Posterior vena cava (tissue), 2 donors: ENCODE results near the gene LIPT2. TPM values are rescaled to one million over a fixed set of nuclear protein-coding genes. Genes with fewer than 3 reads are reported as not detected.

Source experiments
- DNase-seq: peaks from one replicate; pipeline ENCODE4 v3.0.0-alpha.2; 2020; ENCODE audit warnings: low spot score
- intact Hi-C, 2 donors: fragments of 100-400 bp; cut with DNase I; formaldehyde crosslinking; loops; one replicate each; pipeline versions ENCODE4 v1.14.1 to v1.14.2; 2022 to 2023
- total RNA-seq, 2 donors: library from RNA; stranded (reverse); fragmentation: NEBNext Ultra II Directional; extraction: Animal tissue kit (Norgen Biotek cat#: 25700); gene quantifications; one replicate each; pipeline ENCODE4 v1.2.1, GENCODE V29; 2021
- donor health status: DM: yes; HTN: yes; CAD: no.
- donor health status: DM: yes; HTN: yes; CAD: no.

LIPT2 gene
- total RNA-seq, 2 donors from 2014 or later = 1.2 to 1.4 TPM

DNA sequence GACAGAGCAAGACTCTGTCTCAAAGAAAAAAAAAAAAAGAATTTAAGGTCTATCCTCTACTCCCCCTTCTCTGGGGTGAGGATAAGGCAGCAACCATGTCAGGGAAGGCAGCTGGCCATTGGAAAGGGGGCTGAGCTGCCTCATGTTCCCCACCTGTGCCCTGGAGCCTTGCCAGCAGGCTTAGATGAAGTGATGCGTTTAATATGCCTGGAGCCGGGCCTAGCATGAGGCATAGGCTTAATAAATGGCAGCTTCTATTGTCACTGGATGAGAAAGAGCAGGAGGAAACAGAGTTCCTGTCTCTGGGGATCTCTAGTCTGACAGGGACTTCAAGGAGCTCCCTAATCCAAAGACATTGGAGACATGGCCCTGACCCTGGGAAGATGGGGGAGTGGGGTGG lies 23.0 kb downstream of the LIPT2 start:
- no peak for DNase-seq

DNA sequence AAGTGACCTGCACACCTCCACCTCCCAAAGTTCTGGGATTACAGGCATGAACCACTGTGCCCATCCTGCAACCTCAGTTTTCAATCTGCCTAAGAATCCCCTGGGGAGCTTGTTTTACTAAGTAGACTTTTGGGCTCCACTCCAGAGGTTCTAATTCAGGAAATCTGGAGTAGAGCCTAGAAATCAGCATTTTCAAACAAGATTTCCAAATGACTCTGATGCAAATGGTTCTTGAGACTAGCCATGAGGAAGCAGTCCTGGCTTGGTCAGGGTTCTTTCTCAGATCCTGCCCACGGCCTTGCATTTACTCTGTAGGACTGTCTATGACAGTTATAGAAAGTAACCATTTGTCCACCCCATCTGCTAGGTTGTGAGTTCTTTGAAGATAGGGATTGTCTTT lies 24.6 kb downstream of the LIPT2 start:
- intact Hi-C loops = loop anchor here in 1 of 2 donors (10.0 kb wide), 1 partner anchor 256 kb away; no protein-coding TSS in a partner anchor
- no peak for DNase-seq

More for the DNA sequence above, 23.0 kb downstream of the LIPT2 start:
- intact Hi-C loops = no loop called here

DNA sequence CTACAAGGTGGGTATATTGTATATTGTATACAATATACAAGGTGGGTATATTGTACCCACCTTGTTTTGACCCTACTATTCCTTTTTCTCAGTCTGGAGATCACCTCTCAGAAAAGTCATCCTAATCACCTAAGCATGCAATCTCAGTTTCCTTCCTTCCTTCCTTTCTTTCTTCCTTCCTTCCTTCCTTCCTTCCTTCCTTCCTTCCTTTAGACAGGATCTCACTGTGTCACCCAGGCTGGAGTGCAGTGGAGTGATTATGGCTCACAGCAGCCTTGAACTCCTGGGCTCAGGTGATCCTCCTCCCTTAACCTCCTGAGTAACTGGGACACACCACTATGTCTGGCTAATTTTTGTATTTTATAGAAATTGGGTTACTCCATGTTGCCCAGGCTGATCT lies 25.0 kb downstream of the LIPT2 start:
- no peak for DNase-seq
- intact Hi-C loops = loop anchor here in 1 of 2 donors (10.0 kb wide), 1 partner anchor 256 kb away; no protein-coding TSS in a partner anchor

DNA sequence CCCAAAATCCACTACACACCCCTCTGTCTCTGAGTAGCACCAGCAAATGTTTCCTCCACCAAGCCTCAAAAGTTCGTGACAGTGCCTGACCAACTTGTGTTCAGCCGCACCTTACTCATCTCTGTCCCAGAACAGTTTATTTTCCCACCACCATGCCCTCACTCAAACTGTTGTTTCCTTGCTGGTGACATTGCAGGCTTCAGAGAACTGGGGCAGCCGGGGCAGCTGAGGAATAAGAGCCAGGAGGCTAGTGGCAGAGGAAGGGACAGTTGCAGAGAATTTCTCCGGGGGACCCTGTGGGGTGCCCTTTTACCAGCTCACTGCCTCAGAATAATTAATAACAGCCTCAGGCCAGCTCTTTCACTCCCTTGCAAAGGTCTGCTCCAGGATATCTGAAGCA lies 25.5 kb downstream of the LIPT2 start:
- intact Hi-C loops = loop anchor here in 1 of 2 donors (10.0 kb wide), 1 partner anchor 257 kb away; no protein-coding TSS in a partner anchor
- no peak for DNase-seq

DNA sequence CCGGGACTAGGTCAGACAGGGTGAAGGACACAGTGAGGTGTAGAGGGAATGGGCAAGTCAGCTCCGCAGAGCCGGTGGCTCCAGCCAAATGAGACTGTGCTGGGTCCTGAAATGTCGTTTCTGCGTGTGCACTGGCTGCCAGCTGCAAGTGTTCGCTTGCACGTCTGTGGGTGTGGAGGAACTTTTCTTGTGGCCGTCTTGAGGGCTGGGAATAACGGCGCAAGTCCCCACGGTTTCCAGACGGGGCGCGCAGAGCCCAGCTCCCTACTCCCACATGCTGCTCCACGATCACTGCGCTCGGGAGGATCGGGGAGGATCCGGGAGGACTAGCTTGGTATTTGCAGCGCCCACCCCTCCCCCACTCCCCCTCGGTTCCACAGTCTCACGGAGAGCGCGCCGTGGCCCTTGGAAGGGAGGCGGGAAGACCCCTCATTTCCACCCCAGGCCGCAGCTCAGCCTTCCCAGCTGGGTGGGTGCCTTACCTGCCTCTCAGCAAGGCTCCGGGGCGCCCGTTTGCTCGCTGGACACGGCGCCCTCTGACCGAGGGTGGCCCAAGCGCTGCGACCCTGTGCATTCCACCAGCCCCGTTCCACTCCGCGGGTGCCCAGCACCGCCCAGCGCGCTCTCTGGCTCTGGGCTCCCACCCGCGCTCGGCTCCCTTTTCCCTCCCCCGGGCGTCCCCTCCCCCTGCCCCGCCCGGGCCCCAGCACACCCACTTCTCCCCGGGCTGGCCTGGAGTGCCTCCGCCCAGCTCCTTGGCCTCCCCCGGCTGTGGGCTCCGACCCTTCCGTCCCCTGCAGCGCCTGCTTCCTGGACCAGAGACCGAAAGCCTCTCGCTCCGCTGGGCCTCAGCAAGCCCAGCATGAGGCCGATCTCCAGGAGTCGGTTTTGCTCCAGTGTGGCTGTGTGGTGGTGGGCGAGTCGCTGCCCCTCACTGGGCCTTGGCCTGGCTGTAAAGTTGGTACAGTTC lies 26.3 kb downstream of the LIPT2 start, which contains the start of gene KCNE3:
KCNE3 (minus strand) TSS at position 634 of the 970 bp plus-strand sequence. CDS start 9,986 bp downstream, outside the sequence.
- intact Hi-C loops = loop anchor here in 1 of 2 donors (10.0 kb wide), 1 partner anchor 258 kb away; no protein-coding TSS in a partner anchor
- DNase-seq = peak; percentile 84

DNA sequence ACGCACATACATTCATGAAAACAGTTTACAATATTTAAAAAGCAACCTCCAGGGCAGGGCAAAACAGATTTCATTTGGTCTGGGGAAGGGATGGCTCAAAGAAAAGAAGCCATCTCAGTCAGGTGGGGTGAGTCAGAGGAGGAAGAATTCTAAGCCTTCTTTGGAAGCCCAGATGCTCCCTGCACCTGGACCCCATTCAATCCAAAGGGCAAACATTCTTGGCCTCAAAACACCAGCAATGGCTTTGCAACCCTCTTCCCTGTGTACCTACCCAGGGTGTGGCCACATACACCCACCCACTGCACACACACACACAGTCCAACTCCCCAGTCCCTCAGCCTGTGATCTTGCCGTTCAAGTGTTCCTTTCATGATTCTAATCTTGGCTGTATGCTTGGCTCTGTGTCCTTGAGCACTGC lies 28.2 kb downstream of the LIPT2 start:
- no peak for DNase-seq
- intact Hi-C loops = loop anchor here in 1 of 2 donors (10.0 kb wide), 1 partner anchor 260 kb away; no protein-coding TSS in a partner anchor

DNA sequence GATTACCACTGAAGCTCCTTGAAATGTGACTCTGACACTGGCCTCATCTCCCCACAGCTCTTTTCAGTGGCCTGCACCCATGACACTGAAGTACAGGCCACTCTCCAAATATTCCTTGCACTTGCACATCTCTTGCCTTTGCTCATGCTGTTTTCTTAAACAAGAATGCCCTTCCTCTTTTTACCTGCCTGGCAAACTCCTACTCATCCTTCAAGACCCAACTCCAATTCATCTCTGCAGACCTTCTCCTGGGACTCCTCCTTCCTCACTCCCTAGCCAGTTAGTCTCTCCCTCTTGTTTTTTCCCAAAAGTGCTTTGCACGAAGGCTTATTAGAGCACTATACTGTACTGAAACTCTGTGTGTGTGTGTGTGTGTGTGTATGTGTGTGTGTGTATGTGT lies 28.8 kb downstream of the LIPT2 start:
- intact Hi-C loops = loop anchor here in 1 of 2 donors (10.0 kb wide), 1 partner anchor 260 kb away; no protein-coding TSS in a partner anchor
- no peak for DNase-seq

DNA sequence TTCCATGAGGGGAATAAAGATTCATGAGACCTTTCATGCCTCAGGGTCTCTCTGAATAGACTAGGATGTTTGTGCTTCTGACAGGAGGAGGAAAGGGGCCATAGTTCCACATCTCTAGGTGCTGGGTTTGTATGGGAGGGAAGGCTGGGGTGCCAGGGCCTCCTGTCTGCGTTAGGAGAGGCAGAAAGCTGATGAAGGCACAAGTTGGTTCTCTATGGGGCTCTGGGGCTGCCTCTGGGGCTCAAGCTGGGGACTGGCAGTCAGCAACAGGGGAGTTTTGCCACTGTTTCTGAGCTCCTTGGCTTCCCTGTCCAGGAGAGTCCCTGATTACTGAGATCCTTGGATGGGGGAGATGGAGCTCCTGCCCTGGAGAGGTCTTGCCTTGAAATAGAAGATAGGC lies 30.3 kb downstream of the LIPT2 start:
- DNase-seq = no peak
- intact Hi-C loops = loop anchor here in 1 of 2 donors (10.0 kb wide), 1 partner anchor 262 kb away; no protein-coding TSS in a partner anchor

DNA sequence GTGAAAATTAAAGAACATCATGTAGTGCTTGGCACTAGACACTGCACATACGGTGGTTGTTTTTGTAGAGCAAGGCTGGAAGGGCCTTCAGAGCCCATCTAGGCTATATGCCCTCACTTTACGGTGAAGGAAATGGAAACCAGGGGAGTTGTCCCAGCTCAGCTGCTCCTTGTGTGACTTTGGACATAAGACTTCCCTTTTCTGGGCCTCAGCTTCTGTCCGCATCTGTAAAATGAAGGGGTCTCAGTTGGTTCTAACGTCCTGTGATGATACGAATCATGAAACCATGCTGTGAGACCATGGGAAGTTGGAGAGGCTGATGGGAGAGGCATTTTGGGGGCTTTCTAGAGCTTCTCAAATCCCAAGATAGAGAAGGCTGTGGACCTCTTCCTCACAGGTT lies 30.9 kb downstream of the LIPT2 start:
- no peak for DNase-seq
- intact Hi-C loops = loop anchor here in 1 of 2 donors (10.0 kb wide), 1 partner anchor 262 kb away; no protein-coding TSS in a partner anchor

DNA sequence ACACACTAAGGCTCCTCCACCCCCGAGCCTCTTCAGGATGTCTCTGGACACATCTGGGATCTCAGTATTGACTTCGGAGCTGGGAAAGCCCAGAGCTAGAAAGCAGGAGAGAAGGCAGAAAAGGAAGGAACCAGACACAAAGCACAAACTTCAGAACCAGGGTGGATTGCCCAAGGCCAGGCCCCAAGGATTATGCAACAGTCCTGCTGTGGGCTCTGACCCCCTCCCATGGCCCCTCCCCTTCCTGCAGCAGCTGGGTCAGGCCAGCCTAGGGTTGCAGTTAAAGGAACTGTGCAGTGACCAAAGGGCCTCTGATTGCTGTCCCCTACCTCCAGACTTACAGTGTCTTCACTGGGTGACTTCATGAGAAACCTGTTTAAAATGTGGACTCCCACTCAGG lies 31.5 kb downstream of the LIPT2 start:
- intact Hi-C loops = loop anchor here in 1 of 2 donors (10.0 kb wide), 1 partner anchor 263 kb away; no protein-coding TSS in a partner anchor
- peak; percentile 93 for DNase-seq

DNA sequence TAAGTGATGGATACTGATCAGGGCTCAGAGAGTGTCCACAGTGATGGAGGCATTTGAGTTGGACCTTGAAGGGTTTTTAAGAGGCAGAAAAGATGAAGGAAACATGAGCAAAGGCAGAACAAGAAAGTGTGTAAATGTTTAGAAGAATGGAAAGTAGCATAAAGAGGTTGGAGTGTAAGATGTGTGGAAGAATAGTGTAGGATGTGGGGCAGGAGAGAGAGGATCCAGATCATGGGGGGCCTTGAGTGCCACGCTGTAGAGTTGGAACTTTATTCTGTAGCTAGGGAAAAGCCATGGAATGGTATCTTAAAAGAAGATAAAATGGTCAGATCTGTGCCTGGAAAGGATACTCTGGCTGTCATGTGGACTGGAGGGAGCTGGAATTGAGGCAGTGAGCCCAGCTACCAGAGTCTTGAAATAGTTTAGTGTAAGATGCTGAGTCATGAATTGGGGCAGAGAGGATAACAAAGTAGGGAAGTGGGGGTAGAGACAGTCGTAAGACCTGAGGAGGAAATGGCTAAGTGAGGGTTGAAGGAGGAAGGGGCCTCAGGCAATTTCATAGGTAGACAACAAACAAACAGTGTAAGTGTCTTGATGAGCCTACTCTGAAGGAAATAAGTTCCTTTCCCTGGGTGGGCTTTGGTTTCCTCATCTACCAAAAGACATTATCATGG lies 32.9 kb downstream of the LIPT2 start:
- intact Hi-C loops = loop anchor here in 1 of 2 donors (10.0 kb wide), 1 partner anchor 264 kb away; no protein-coding TSS in a partner anchor
- no peak for DNase-seq

DNA sequence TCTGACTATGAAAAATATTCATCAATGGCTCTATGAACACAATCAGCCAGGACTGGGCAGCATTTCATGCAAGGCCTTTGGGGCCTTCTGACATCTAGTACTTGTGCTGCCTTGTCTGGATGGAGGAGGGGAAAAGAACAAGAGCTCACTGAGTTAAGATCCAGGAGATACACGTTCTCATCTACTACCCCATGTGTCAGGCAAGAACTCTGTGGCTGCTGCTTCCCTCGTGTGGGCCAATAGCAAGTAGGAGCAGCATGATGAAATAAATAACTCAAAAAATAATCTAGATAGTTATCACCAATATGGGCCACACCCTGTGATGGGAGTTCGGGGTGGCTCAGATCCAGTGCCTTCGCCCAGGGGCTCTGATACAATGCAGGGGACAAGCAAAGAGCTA lies 33.5 kb downstream of the LIPT2 start:
- intact Hi-C loops = loop anchor here in 1 of 2 donors (10.0 kb wide), 1 partner anchor 265 kb away; no protein-coding TSS in a partner anchor

DNA sequence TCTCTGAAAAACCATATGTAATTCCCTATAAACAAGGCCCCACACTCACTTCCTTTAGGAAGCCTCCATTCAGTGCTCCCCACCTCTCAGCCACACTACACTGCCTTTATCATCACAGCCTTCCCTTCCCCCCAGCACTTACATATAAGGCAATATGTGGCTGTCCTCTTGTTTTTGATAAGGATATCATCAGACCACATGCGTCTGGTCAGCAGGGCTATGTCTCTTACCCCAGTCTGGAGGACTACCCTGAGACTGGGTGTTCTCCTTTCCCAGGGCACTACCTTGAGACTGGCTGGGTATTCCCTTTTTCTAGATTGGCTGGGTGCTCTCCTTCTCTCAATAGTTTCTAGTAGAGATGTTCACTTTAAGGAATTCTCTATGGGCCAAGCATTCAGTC lies 33.9 kb downstream of the LIPT2 start:
- intact Hi-C loops = no loop called here
- DNase-seq = no peak

More for the DNA sequence above, 33.5 kb downstream of the LIPT2 start:
- no peak for DNase-seq

DNA sequence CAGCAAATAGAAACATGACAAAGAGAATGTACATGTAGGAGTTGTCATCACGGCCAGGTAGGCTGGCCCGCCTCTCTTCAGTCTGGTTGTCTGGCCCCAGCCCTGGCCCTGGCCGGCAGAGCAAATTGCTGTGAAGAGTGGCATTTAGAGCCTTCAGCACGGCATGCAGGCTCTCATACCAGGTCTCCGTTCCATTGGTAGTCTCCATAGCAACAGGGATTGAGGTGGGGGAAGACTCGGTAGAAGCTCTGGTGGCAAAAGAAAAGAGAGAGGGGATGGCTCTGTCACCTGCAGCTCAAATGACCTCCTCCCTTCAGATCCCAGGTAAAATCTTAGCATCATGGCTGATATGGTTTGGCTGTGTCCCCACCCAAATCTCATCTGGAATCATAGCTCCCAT lies 36.2 kb downstream of the LIPT2 start:
- no peak for DNase-seq
- intact Hi-C loops = no loop called here

DNA sequence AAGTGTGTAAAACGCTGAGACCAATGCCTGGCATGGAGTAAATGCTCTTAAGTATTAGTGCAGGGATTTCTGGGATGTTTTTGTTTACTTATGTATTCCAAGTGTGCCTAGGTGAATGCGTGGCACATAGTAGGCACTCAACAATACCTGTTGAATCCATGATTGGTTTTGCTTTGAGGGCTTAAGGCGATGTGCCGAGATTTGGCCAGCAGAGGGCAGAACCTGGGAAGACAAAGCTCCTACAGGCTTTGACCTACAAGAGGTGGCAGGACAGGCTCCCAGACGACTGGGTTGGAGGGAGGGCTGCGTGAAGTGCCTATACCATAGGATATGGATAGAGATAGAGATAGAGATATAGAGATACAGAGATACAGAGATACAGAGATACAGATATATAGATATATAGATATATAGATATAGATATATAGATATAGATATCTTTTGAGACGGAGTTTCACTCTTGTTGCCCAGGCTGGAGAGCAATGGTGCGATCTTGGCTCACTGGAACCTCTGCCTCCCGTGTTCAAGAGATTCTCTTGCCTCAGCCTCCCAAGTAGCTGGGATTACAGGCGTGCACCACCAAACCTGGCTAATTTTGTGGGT lies 40.0 kb downstream of the LIPT2 start:
- peak; percentile 89 for DNase-seq
- intact Hi-C loops = loop anchor here (2.0 to 5.0 kb wide), 3 partner anchors 75 to 289 kb away; no protein-coding TSS in a partner anchor

DNA sequence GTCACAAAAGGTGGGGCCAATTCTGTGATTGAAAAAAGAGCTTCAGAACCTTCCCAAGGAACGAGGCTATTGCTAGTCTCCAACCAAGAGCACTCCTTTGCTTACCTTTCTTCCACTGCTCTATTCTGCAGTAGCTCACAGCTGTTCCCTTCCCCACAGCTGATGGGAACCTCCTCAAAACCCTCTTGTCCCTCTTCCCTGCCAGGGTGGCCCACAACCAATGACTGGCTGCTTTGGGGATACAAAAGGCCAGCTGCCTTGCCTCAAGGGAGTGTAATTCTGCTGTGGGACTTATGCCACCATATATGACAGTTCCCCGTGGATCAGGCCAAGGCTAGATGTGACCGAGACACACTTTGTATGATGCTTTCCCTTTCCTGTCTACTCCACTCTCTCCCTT lies 41.2 kb downstream of the LIPT2 start:
- intact Hi-C loops = loop anchor here (2.0 to 5.0 kb wide), 3 partner anchors 74 to 290 kb away; no protein-coding TSS in a partner anchor
- DNase-seq = no peak

DNA sequence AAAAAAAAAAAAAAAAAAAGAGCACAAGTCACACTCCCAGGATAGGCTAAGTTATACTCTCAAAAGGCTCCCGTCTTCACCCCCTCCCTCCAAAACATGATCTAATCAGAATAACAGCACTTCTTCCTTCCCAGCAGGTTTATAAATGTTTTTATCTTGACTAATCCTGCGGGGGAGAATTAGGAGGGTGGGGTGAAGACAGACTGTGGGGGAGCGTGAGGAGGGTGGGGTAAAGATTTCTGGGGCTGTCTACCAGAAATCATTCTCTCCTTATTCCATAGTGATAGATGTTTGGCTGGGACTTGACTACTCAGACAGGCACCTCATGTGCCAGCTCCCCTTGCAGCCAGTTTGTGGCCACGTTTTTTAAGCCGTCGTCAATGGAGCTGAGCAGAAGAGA lies 43.2 kb downstream of the LIPT2 start:
- no peak for DNase-seq
- intact Hi-C loops = loop anchor here (5.0 kb wide), 2 partner anchors 122 to 292 kb away; no protein-coding TSS in a partner anchor

DNA sequence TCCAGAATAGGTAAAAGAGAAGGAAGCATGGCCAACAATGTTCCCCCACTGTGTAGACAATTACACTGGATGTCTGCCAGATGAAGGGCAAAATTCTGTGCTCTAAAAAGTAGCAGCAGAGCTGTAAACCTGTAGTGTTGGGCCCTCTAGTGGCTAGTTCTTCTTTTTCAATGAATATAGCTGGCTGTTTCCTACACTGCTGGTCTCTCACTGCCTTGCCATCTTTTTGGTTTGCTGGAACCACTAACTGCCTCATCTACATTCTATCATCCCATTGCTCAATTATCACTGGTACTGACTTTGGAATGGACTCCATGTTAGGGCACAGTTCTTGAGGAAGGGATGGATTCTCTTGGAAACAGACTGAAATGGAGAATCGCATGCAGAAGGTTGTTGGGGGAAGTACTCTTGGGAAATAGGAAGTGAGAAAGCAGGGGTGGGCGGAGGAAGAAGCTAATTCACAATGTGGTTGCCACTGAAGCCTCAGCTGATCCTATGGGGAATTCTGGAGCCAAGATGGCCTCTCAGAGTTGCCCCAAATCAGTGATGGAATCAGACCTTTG lies 44.1 kb downstream of the LIPT2 start:
- intact Hi-C loops = loop anchor here (2.0 to 5.0 kb wide), 3 partner anchors 57 to 193 kb away; no protein-coding TSS in a partner anchor
- no peak for DNase-seq
